Trophoblast cell (in vitro differentiated cells and primary cell): ENCODE data around the gene SLC9C1.

Experiments
- DNase-seq, 2 donors: peaks; one replicate each; pipeline ENCODE4 v3.0.0-alpha.2; 2016
- H2AFZ ChIP-seq: 2 replicates; pipeline ENCODE4 v1.6.1; 2013; ENCODE audit warnings: low read length, moderate library complexity, mild to moderate bottlenecking; ENCODE audit not compliant: insufficient read depth, poor library complexity
- H2AK5ac ChIP-seq: 2 replicates; pipeline ENCODE4 v1.6.1; 2013; ENCODE audit warnings: mild to moderate bottlenecking, low read length
- H2BK120ac ChIP-seq: 2 replicates; pipeline ENCODE4 v1.6.1; 2013; ENCODE audit warnings: low read length, mild to moderate bottlenecking, moderate library complexity; ENCODE audit not compliant: insufficient read depth, poor library complexity
- H2BK12ac ChIP-seq: 2 replicates; pipeline ENCODE4 v1.6.1; 2013; ENCODE audit warnings: mild to moderate bottlenecking, low read length, moderate library complexity
- H2BK5ac ChIP-seq: 2 replicates; pipeline ENCODE4 v1.6.1; 2013; ENCODE audit warnings: low read length, low read depth, moderate library complexity, mild to moderate bottlenecking; ENCODE audit not compliant: poor library complexity
- H3K14ac ChIP-seq: 2 replicates; pipeline ENCODE4 v1.6.1; 2013; ENCODE audit warnings: mild to moderate bottlenecking, low read length
- H3K18ac ChIP-seq: 2 replicates; pipeline ENCODE4 v1.6.1; 2013; ENCODE audit warnings: mild to moderate bottlenecking, low read length
- H3K23ac ChIP-seq: 2 replicates; pipeline ENCODE4 v1.6.1; 2013; ENCODE audit warnings: low read length
- H3K27ac ChIP-seq: 2 replicates; pipeline ENCODE4 v1.5.1; 2013; ENCODE audit warnings: low read depth, mild to moderate bottlenecking, inconsistent platforms, low read length, moderate library complexity
- H3K27me3 ChIP-seq: 2 replicates; pipeline ENCODE4 v1.6.1; 2013; ENCODE audit warnings: inconsistent platforms, mild to moderate bottlenecking, low read length, moderate library complexity; ENCODE audit not compliant: insufficient read depth
- H3K36me3 ChIP-seq, 2 experiments: 1 replicate in 1 of 2; 2 replicates in 1 of 2; pipeline ENCODE4 v1.6.1; 2013; ENCODE audit warnings: low read length in 2 of 2, mild to moderate bottlenecking in 2 of 2, moderate library complexity in 1 of 2; ENCODE audit not compliant: insufficient read depth in 2 of 2, control insufficient read depth in 1 of 2
- H3K4ac ChIP-seq: 2 replicates; pipeline ENCODE4 v1.6.1; 2013; ENCODE audit warnings: low read depth, mild to moderate bottlenecking, low read length, moderate library complexity
- H3K4me1 ChIP-seq, 2 experiments: 1 replicate in 1 of 2; 2 replicates in 1 of 2; pipeline ENCODE4 v1.6.1; 2013; ENCODE audit warnings: low read length in 2 of 2, mild to moderate bottlenecking in 2 of 2, moderate library complexity in 1 of 2; ENCODE audit not compliant: insufficient read depth in 2 of 2, control insufficient read depth in 1 of 2
- H3K4me2 ChIP-seq: 2 replicates; pipeline ENCODE4 v1.6.1; 2013; ENCODE audit warnings: inconsistent platforms, mild to moderate bottlenecking, low read length, moderate library complexity
- H3K4me3 ChIP-seq: 2 replicates; pipeline ENCODE4 v1.5.1; 2013; ENCODE audit warnings: mild to moderate bottlenecking, low read depth, low read length, inconsistent platforms
- H3K79me1 ChIP-seq: one replicate; pipeline ENCODE4 v1.6.1; 2013; ENCODE audit warnings: low read length
- H3K79me2 ChIP-seq: 2 replicates; pipeline ENCODE4 v1.6.1; 2013; ENCODE audit warnings: low read length, mild to moderate bottlenecking; ENCODE audit not compliant: control insufficient read depth, insufficient read depth, poor library complexity
- H3K9ac ChIP-seq: 2 replicates; pipeline ENCODE4 v1.6.1; 2013; ENCODE audit warnings: mild to moderate bottlenecking, low read length
- H3K9me3 ChIP-seq: 2 replicates; pipeline ENCODE4 v1.6.1; 2013; ENCODE audit warnings: low read depth, mild to moderate bottlenecking, control low read depth, inconsistent platforms, low read length; ENCODE audit not compliant: insufficient read depth
- H4K12ac ChIP-seq: 2 replicates; pipeline ENCODE4 v1.6.1; 2013; ENCODE audit warnings: low read depth, mild to moderate bottlenecking, low read length, moderate library complexity
- H4K8ac ChIP-seq: 2 replicates; pipeline ENCODE4 v1.6.1; 2013; ENCODE audit warnings: low read depth, mild to moderate bottlenecking, low read length, moderate library complexity
- H4K91ac ChIP-seq: one replicate; pipeline ENCODE4 v1.6.1; 2013; ENCODE audit warnings: low read depth, mild to moderate bottlenecking, low read length, moderate library complexity
- WGBS: extraction: QIAGEN DNeasy Blood & Tissue Kit; methylation state at CpG from one replicate; pipeline ENCODE4 v1.1.7; 2013; ENCODE audit warnings: missing lambda C conversion rate; ENCODE audit not compliant: insufficient read length, insufficient coverage; ENCODE audit errors: extremely low coverage; 5-methylcytosine and 5-hydroxymethylcytosine counted together

SLC9C1 gene

DNA sequence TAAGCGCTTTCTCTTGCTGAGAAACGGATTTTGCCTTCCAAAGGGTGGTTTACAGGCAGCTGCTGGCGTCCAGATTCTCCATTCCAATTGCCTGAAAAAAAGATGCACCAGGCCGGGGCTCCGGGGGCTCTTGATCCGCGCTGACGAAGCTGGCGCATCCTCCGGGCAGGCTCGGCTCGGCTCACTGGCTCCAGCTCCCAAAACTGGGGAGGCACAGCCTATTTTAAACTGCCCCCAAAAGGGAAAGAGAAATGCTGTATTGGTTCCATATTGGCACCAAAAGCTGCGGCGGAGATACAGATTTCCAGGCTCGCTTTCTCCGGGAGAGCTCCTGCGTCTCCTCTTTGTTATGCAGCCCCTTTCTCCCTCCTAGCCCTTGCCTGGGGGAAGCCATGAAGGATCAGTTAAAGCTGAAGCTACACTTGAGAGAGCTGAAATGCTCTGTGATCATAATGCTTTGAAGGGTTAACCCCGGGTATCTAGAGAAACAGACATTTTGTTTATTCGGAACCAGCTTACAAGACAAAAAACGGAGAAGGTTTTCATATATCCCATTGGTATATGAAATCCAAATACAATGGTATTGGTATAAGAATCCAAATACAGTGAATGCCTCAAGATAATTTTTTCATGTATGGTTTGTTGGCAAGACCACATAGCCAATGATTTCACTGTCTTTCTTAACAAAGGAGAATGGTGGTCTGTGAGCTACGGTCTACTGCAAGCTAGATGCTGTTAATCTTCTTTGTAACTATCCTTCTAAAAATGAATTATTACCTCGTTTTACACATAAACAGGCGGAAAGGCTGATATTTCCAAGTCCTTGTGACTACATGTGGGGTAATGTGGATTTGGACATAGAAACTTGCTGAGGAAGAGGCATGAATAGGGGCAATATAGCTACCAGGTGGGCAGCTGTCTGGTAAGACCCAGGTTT is 39.6 kb upstream of the SLC9C1 start:
- Histone ChIP-seq H2BK120ac (no peak overlapping the region), H3K9me3 (no peaks in the 10 kb centered on the region), H3K4me1 (peaks cover 0 to 2% of the 10 kb centered on the region in 2 experiments), H3K36me3 (no peaks in the 10 kb centered on the region), H3K4me2 (peak overlapping the region; percentile 86), H3K27me3 (no peaks in the 10 kb centered on the region), H3K79me1 (no peaks in the 10 kb centered on the region), H2BK5ac (no peak overlapping the region), H4K8ac (peak overlapping the region; percentile 35), H2BK12ac (no peak overlapping the region), H3K4ac (no peak overlapping the region), H3K4me3 (no peak overlapping the region), H3K27ac (no peak overlapping the region), H4K91ac (no peak overlapping the region), H3K79me2 (no peaks in the 10 kb centered on the region), H2AFZ (peak overlapping the region; percentile 71), H3K18ac (no peak overlapping the region), H3K14ac (no peak overlapping the region), H3K23ac (no peak overlapping the region), H3K9ac (no peak overlapping the region), H2AK5ac (no peak overlapping the region), H4K12ac (no peak overlapping the region)
- WGBS = no CpG with 5 or more reads among the region's 23 CpGs
- no peak for DNase-seq

DNA sequence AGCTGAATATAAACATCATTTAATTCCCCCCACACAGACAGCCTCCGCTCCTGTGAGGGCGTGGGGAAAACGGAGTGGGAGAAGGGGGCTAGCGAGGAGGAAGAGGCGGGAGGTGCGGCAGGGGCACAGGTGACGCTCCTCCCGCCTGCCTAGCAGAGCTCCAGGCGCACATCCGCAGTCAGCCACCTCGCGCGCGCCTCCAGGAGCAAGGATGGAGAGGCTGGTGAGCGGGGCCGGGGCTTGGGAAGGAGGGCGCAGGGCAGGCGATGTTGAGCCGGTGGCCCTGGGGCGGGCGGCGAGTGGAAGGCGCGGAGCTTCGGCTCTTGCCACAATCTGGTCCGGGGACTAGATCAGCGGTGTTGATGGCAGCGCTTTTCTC is 39.0 kb upstream of the SLC9C1 start, which contains the start of gene CD200:
Gene CD200, plus strand, starts transcription at position 155 of the 379 bp plus-strand sequence. Its CDS starts 57 bp downstream, at position 212.
- Histone ChIP-seq H2BK120ac (no peak within 1 kb of the TSS), H3K9ac (no peak within 1 kb of the TSS)
- no CpG with 5 or more reads among the region's 28 CpGs for WGBS

DNA sequence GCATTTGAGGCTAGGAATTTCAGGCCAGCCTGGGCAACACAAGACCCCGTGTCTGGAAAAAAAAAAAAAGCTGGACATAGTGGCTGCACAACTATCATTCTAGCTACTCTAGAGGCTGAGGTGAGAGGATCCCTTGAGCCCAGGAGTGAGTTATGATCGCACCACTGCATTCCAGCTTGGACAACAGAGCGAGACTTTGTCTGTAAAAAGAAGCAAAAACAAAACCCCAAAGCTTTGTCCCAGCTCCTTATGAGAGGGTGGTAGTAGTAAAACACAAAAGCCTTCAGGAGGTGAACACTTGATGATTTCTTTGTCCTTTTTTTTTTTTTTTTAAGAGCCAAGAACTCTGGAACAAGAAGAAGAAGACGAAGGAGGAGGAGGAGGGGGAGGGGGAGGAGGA is 37.8 kb upstream of the SLC9C1 start:
- Histone ChIP-seq H3K9me3 (no peaks in the 10 kb centered on the region), H2BK5ac (no peak overlapping the region), H3K27me3 (no peaks in the 10 kb centered on the region), H2BK120ac (no peak overlapping the region), H3K79me2 (no peaks in the 10 kb centered on the region), H3K36me3 (no peaks in the 10 kb centered on the region), H3K27ac (no peak overlapping the region), H3K23ac (no peak overlapping the region), H2AFZ (no peak overlapping the region), H2BK12ac (no peak overlapping the region), H2AK5ac (no peak overlapping the region), H3K18ac (no peak overlapping the region), H3K14ac (no peak overlapping the region), H3K79me1 (no peaks in the 10 kb centered on the region), H3K4ac (no peak overlapping the region), H4K91ac (no peak overlapping the region), H3K4me3 (no peak overlapping the region), H4K12ac (no peak overlapping the region), H3K4me2 (no peak overlapping the region), H3K4me1 (peaks cover 0 to 2% of the 10 kb centered on the region in 2 experiments), H4K8ac (no peak overlapping the region), H3K9ac (no peak overlapping the region)
- peak; percentile 14 to 44 for DNase-seq
- WGBS = no CpG with 5 or more reads among the region's 4 CpGs

More for the DNA sequence above, 39.0 kb upstream of the SLC9C1 start, which contains the start of gene CD200:
- no peak within 1 kb of the TSS for H4K12ac ChIP-seq
- peak within 1 kb of the TSS; percentile 64 for H3K4me3 ChIP-seq
- peak within 1 kb of the TSS; percentile 35 for H4K8ac ChIP-seq
- H3K27ac ChIP-seq = no peak within 1 kb of the TSS
- H3K4ac ChIP-seq = no peak within 1 kb of the TSS
- no peak within 1 kb of the TSS for H2BK5ac ChIP-seq
- no peak within 1 kb of the TSS for H2BK12ac ChIP-seq
- H3K4me1 ChIP-seq = peaks cover 0 to 2% of the 10 kb centered on the region in 2 experiments
- no peaks in the 10 kb centered on the region for H3K27me3 ChIP-seq
- no peak within 1 kb of the TSS for H3K14ac ChIP-seq
- no peaks in the 10 kb centered on the region for H3K79me1 ChIP-seq
- no peak within 1 kb of the TSS for H4K91ac ChIP-seq
- no peaks in the 10 kb centered on the region for H3K9me3 ChIP-seq
- H3K4me2 ChIP-seq = peak within 1 kb of the TSS; percentile 86
- peak; percentile 42 for DNase-seq
- H3K23ac ChIP-seq = no peak within 1 kb of the TSS
- H3K18ac ChIP-seq = no peak within 1 kb of the TSS
- H2AK5ac ChIP-seq = no peak within 1 kb of the TSS
- H2AFZ ChIP-seq = peak within 1 kb of the TSS; percentile 71
- H3K79me2 ChIP-seq = no peaks in the 10 kb centered on the region
- no peaks in the 10 kb centered on the region for H3K36me3 ChIP-seq

- H3K27ac ChIP-seq = no peak overlapping the region
- H2BK12ac ChIP-seq = no peak overlapping the region
- H3K9ac ChIP-seq = no peak overlapping the region
- no peaks in the 10 kb centered on the region for H3K79me2 ChIP-seq
- H3K18ac ChIP-seq = no peak overlapping the region
- no peaks in the 10 kb centered on the region for H3K27me3 ChIP-seq
- no peaks in the 10 kb centered on the region for H3K4me1 ChIP-seq
- no peak overlapping the region for H3K14ac ChIP-seq
- no CpG with 5 or more reads among the region's 2 CpGs for WGBS
- H3K9me3 ChIP-seq = no peaks in the 10 kb centered on the region
- no peak overlapping the region for H4K12ac ChIP-seq
- H3K4me3 ChIP-seq = no peak overlapping the region
- no peak overlapping the region for H2BK5ac ChIP-seq
- H2AK5ac ChIP-seq = no peak overlapping the region
- H3K79me1 ChIP-seq = no peaks in the 10 kb centered on the region
- no peak overlapping the region for H3K4me2 ChIP-seq
- H3K36me3 ChIP-seq = no peaks in the 10 kb centered on the region
- no peak overlapping the region for H4K91ac ChIP-seq
- DNase-seq = peak; percentile 55 to 85
- no peak overlapping the region for H2AFZ ChIP-seq
- H3K4ac ChIP-seq = no peak overlapping the region
- H3K23ac ChIP-seq = no peak overlapping the region
- H2BK120ac ChIP-seq = no peak overlapping the region
- H4K8ac ChIP-seq = no peak overlapping the region
These were observed 33.4 kb upstream of the SLC9C1 start for GRCh38 chr3:112327371-112327951.
